Fibroblast of skin of scalp (primary cell): Measurements from ENCODE around the gene TMEM140.
A peak's percentile ranks its signal among the peaks of the same experiment; 100 is the strongest.

Experiments used
- DNase-seq: peaks from one replicate; pipeline ENCODE4 v3.0.0-alpha.2; 2013

TMEM140 gene

DNA sequence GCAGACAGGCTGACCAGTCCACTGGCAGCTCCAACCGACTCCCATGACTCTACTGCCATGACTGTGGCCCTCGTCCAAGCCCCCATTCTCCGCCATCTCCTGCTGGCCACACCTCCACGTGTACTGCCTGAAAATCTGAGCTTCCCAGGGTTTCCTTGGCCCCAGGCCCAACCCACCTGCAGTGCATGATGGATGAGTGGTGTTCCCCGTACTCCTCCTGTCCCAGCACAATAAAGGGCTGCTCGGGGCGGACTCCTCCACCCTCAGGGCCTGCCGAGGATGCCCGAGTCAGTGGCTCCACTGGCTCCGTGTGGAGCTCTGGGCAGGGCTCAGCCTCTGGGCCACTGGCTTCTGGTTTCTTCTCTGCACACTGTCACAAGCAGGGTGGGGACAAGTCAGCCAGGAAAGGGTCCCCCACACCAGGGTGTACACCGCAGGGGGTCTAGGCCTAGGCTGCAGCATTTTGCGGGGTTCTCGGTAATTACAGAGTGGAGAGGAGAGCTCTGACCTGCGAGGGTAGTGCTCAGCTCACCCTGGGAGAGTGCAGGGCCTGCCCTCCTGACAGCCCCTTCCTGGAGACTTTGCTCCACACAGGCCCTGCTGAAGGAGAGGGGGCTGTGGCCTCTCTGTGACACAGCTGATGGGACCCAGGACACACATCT lies 48.2 kb downstream of the TMEM140 start:
- DNase-seq: no peak

DNA sequence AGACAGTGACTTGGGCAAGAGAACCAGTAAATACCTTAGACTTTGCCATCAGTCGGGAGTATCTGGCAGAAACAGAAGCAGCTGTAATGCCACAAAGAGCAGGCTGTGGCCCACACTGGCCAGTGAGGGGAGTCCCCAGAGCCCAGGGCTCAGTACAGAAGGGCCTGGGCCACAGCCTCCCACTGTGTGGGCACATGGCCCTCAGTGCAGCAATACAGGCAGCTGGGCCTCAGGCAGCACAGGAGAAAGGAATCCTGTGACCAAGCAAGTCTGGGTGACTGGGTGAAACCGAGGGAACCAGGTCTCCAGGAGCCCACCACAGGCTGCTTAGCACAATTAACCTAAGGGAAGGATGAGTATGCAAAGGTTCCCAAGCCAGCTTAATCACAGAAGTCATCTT lies 49.5 kb downstream of the TMEM140 start:
- DNase-seq: no peak

DNA sequence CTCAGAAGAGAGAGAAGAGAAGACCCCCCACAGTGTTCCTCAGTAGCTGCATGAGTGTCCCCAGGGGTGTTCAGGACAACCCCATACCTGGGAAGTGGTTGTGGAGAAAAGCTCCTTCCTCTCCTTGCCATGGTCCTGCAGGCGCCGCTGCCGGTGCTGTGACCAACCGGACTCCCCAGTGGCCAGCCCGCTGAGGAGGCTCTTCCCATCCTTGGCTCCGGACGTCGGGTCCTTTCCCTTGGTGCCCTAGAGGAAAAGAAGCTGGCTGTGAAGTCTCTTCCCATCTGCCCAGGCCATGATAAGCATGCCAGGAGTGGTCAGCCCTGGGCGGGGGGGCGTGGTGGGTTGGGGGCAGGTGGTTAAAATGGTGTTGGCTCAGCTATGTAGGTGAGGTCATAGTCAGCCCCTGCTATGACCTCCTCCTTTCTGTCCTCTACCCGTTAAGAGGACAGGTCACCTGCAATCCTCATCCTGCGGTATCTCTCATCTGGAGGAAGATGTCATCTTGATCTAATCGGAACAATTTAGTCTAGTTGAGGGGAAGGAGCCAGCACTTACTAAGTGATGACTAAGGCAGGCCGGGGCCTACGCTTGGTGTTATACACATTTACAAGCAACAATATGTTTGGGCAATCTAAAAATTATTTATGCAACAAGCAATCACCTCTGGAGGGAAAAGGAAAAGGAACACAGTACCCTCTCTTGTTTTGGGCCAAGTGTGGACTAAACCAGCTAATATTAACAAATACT lies 50.2 kb downstream of the TMEM140 start:
- no peak for DNase-seq

DNA sequence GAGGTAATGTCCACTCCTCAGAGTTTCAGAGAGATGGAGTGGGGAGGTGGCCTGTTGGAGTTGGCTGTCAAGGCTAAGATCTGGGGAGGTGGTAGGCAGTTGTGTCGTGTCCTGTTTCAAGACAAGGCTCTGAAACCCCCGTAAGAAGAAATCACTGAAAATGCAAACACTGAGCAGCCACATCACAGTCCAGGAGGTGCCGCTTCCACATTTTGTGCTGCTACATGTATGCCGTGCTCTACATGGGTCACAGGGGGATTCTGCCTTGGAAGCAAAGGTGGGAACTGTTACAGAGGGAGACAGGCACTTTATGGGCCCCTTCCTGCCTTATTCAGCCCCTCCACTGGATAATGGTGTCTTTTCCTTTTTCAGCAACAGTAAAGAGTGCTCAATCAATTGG lies 51.6 kb downstream of the TMEM140 start:
- DNase-seq: no peak

DNA sequence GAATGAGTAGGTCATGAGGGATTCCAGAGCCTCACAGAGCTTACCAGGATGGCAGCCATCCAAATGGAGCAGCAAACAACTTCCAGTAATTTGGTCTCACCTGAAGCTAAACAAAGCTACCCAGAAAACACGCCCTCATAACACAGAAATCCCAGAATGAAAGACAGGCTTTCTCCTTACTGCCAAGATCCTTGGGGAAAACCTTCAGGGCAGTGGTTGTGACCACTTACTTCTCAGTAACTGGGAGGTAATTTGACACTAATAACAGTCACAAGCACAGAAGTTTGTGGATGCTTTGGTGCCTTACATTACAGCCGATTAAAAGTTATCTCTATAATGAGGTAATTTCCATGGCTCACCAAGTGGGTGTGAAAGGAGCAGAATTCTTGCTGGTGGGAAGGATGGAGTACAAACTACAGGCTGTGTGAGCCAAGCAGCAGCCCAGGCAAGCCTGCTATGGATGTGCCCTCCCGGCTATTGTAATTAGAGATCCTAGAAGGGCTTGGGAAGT lies 53.0 kb downstream of the TMEM140 start:
- DNase-seq: no peak

DNA sequence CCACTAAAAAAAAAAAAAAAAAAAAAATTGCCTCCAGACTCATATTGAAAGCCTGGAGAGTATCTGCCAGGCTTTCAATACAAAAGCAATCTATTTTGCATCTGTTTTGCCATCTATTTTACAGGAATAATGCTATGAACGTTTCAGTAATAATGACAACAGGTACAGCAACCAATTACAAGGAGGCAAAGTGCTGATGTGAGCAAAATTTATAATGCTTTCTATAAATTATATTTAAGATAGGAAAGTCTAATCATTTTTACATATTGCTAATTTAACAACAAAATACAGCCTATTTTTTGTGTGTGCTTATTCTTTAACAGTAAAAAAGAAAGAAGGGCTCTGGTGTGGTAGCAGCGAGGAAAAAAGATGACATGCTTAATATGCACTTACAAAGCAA lies 53.5 kb downstream of the TMEM140 start:
- no peak for DNase-seq

DNA sequence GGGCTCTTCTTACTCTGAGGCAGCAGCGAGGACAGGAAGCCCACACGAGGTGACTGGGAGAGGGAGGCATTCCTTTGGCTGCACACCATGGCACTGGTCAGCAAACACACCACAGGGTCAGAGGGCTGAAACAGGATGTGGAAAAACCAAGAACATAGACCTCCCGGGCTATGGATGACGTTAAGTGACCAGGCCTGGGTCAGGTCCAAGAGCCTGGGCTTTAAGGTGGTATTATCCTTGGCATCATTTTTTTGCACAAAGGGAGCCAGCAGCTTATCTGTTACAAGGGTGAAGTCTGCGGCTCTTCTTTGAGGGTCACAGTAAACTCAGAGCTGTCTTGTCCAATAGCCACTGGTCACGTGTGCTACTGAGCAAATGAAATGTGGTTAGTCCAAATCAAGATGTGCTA lies 56.5 kb downstream of the TMEM140 start:
- DNase-seq: no peak

DNA sequence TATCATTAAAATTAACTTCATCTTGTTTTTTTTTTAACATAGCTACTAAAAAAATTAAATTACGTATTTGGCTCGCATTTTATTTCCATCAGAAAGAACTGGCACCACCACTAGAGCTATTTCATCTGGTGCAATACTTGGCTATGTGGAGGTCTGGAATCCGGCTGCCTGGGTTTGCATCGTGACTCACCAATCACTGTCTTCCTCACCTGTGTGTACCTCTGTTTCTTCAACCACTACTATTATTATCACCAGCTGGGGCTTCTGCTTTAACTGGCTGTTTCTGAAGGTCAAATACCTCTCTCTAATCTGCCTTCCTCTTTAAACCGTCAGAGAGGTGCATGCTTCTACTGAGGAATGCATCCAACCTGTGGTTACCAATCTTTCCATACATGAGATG lies 57.0 kb downstream of the TMEM140 start:
- no peak for DNase-seq

DNA sequence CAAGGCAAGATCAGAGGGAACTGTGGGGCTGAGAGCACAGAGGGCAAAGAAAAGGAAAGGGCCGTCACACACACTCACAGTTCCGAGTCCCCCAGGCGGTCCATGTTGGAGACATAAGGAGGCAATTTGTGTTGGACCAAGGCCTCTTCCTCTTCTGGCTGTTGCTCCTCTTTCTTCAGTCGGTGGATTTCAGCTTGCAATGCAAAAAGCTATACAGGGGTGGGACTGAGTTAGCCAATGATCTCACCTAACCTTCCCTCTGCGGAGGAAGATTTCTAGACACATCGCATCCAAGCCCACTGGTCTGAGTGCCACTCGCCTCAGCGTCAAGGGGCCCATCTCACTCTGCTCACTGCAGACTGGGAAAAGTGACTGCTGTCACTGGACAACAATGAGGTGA lies 58.0 kb downstream of the TMEM140 start:
- DNase-seq: no peak

DNA sequence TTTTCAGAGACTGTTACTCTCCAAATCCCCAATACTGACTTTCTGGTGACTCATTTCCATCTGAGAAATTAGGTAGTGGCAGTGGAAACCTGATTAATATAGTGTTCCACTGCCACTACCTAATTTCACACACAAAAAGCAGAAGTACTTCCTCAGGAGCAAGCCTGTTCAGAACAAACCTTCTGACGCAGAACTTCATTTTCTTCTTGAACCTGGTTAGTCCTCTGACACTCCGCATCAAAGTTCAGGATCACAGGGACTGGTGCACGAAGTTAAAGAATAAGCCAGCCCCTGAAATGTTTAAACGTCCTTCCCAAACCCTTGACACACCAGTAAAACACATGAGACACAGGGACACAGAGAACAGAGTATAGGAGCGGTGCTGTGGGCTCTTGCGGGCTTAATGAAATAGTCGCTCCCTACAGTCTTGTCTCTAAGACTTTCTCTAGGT lies 59.1 kb downstream of the TMEM140 start:
- DNase-seq: no peak

DNA sequence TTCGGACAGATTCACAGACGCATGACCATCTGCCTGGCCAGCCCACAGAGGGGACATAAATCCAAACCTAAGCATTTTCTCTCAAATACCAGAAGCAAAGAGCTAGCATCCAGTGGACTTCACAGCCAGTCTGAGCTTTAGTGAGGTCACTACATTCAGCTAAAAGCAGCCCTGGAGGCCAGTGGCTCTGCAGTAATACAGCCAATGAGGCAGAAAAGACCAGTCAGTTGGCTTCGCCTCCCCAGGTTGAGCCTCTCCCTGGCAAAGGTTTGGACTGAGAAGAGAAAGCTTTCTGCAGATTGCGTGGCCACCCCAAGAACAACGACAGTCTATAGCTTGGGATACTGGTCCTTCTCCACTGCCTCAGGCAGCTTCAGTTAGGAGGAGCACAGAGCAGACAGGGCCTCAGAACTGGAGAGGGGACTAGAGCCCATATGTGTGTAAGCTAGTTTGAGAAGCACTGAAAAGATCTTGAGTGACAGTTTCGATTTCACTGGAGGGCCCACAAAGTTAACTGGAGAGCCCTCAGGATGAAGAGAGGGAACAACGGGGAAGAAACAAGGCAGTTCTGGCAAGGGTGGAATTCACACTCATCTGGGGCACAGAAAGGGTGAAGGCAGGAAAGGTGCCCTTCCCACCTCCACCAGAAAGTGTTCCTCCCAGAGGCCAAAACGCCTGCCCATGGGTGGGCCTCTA lies 59.7 kb downstream of the TMEM140 start:
- DNase-seq: no peak

DNA sequence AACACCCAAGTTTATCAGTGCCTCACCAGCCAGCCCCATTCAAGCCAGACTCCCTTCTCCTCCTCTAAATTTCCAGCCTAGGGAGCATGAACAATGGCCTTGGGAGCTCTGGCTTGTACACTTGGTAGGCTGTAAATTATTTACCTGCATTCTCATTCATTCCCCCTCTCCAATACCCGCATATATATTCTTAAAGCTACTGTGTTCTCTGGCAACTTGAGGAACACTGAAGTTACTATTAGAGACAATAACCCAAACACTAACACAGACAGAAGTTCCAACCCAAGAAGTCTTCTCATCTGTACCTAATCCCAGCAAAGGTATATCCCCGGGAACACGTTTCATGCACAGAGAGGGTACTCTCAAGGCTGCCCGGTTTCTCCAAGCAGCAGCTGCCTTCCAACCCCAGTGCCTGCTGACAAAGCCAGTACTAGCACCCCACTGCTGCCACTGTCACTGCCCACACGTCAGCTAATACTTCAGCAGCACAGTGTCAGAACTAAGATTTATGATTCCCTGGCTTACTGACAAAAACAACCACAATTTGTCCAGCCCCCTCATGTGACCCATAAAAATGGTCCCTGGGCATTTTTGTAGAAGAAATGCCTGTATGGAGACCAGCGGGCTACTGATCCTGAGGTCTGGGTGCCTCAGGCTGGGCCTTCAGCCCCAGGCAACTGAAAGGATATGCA lies 60.4 kb downstream of the TMEM140 start:
- DNase-seq: no peak

DNA sequence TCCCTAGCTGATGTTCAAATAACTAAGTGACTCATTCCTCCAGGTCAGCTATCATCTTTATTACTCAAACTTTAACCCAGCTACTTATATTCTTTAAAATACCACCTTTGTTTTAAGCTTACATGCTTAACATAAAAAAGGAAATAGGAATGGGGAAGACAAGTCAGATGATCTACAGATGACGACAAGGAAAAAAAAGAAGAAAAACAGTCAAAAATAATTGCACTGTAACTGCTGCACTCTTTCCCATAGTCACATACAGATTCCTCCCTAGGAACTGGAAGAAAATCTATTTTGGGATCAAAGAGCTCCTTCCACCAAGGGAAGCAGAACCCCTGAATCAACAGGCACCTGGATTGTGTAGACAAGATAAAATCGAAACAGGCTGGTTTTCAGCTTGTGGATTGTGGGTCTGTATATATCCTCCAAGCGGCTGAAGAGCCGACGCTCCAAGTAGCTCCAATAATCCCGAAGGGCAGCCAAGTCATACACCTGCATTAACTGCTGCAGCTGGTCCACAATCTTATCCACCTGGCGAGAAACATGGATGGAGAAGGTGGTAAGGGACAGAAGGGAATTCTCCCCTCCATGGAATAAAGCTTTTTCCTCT lies 61.5 kb downstream of the TMEM140 start:
- DNase-seq: no peak

DNA sequence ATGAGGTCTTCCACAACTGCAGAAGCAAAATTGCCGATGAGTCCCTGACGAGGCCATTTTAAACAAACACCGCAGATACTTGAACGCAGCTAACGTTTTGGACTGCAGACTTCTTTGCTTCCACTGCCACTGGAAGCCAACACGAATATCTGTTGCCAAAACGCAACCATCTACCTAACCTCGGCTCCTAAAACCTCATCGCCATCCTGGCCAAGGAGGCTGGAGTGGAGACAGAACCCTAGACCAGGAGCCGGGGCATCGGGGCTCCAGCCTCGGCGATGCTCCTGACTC lies 63.0 kb downstream of the TMEM140 start:
- DNase-seq: no peak

DNA sequence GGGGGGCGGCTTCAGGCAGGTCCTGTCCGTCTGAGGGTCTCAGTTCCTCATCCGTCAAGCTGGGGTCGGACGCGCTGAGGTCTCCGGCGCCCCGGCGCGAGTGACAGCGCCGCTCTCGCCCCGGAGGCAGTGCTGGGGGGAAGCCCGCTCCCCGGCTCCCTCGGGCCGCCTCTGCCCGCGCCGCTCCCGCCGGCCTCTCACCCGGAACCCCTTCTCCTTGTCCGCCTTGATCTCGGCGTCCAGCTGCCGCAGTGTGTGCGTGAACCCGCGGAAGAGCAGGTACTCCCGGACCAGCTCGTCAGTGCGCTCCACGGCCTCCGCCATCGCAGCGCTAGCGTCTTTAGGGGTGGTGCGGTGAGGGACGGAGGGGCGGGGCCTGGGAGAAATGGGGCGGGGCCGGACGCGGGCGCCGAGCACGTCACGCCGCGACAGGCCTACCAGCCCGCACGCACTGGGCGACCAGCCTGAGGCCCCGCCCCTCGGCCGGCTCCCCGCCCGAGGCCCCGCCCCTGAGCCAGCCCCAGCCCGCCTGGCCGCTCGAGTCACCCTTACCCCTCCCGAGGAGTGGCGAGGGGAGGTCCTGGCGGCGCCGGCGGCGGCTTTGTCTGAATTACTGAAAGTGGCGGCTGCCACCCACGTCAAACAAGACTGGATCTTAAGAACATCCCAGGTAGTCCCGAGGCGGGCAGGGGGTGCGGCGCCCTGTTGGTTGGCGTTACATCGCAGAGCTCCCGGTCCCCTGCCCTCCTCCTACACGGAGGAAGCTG lies 63.5 kb downstream of the TMEM140 start, which contains the start of gene WDR91:
WDR91 (minus strand) TSS at position 348 of the 767 bp plus-strand sequence; CDS start at position 324, 24 bp downstream.
- peak; percentile 92 for DNase-seq

DNA sequence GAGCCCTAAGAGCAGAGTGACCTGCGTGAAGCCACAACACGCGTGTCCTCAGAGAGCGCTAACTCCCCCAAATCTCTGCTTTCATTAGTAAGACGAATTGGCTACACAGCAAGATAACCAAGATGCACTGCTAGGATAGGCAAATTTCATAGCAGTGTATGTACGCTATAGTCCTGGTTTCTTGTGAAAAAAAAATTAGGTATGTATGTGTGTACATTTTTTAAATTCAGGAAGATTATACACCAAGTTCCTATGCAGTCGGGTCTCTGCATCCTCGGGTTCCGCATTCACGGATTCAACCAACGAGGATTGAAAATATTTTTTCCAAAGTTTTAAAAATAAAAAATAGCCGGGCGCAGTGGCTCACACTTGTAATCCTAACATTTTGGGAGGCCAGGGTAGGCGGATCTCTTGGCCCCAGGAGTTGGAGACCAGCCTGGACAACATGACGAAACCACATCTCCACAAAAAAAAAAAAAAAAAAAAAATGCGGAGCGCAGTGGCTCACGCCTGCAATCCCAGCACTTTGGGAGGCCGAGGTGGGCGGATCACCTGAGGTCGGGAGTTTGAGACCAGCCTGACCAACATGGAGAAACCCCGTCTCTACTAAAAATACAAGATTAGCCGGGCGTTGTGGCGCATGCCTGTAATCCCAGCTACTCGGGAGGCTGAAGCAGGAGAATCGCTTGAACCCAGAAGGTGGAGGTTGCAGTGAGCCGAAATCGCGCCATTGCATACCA lies 64.2 kb downstream of the TMEM140 start:
- peak; percentile 22 for DNase-seq

DNA sequence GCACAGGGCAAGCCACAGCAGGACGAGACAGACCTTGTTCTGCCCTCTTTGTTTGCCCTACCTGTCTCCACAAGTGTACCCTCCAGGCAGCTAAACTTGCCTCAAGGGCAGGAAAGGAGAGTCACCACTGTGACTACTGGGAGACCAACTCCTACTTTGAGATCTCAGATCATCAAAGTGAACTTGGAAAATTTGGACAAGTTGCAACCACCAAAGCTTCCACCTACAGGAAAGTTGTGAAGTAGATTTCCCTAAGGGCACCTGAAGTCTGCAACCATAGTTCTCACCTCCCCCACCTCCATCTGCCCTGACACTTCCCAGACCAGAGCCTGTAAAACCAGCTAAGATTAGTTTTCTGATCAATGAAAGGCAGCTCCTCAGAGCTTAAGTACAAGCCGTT lies 66.0 kb downstream of the TMEM140 start:
- DNase-seq: no peak

DNA sequence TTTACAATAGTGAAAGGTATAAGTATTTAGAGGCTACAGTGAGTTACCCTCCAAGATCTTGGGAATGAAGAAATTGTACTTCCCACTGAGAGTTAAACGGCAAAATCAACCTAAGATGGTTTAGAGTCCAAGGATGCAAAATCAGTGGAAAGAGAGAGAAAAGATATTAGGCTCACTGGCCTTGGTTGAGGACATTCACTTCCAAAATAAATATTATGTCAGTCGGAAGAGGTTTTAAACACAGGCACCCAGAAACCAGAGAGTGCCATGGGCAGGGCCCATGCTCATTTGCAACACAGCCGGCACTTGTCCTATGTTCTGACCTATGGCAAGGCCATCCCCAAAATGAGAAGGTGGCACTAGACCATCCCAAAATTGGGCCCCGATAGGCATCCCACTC lies 67.3 kb downstream of the TMEM140 start:
- DNase-seq: no peak

DNA sequence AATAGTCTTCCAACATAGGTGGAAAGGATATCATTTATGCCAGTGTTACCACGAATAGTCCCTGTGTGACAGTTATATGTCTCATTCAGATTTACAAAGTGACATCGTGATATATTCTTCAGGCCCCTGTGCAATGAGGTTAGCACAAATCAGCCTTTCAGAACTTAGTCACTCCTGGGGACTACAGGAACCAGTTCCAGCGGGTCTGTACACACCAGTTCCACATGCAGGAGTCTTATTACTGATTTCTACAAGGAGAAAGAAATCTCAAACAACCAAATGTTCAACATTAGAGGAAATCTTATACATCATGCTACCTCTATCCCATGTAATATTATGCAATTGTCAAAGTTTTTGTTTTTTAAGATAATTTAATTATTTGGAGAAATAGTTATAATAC lies 67.8 kb downstream of the TMEM140 start:
- no peak for DNase-seq
